Ishikawa (cell line): ENCODE data around the gene BABAM2.

Experiments used
- EGR1 ChIP-seq: IDR thresholded peaks from 2 replicates; pipeline ENCODE4 v1.6.1; 2012
- MAX ChIP-seq: IDR thresholded peaks from 2 replicates; pipeline ENCODE4 v1.6.1; 2012
- REST ChIP-seq: IDR thresholded peaks from 2 replicates; pipeline ENCODE4 v1.6.1; 2012; ENCODE audit warnings: low read depth, mild to moderate bottlenecking

- no peak for TF ChIP-seq EGR1
- TF ChIP-seq MAX: no peak
- no peak for TF ChIP-seq REST
Observed at GRCh38 chr2:27953077-27953476, 62.5 kb downstream of the BABAM2 start.
